ENCODE results near the gene PPM1H.

- TF ChIP-seq EZH2 (IDR thresholded peaks at IDR 0.05; ENCODE audit: low read length, unreplicated experiment) (no peak), EZH2phosphoT487 (IDR thresholded peaks at IDR 0.05; ENCODE audit: borderline replicate concordance, low read length) (no peak)
- TF ChIP-seq, protein P1, sequence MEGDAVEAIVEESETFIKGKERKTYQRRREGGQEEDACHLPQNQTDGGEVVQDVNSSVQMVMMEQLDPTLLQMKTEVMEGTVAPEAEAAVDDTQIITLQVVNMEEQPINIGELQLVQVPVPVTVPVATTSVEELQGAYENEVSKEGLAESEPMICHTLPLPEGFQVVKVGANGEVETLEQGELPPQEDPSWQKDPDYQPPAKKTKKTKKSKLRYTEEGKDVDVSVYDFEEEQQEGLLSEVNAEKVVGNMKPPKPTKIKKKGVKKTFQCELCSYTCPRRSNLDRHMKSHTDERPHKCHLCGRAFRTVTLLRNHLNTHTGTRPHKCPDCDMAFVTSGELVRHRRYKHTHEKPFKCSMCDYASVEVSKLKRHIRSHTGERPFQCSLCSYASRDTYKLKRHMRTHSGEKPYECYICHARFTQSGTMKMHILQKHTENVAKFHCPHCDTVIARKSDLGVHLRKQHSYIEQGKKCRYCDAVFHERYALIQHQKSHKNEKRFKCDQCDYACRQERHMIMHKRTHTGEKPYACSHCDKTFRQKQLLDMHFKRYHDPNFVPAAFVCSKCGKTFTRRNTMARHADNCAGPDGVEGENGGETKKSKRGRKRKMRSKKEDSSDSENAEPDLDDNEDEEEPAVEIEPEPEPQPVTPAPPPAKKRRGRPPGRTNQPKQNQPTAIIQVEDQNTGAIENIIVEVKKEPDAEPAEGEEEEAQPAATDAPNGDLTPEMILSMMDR (conservative IDR thresholded peaks at IDR 0.05; ENCODE audit: low read depth, low read length), result no peak
Observed at GRCh38 chr12:62978768-62979167, 43.8 kb upstream of the PPM1H start.
